HG03196 (cell line): ENCODE data around the gene PDE4D.

Experiments
- ATAC-seq: cut with Tn5 transposase; IDR thresholded peaks from one replicate; pipeline ENCODE4 v1.9.1; 2021; ENCODE audit not compliant: unreplicated experiment

Gene PDE4D

GRCh38 chr5:59097712-59098111, 795.8 kb downstream of the PDE4D start:
- no peak for ATAC-seq

- no peak for ATAC-seq
Observed at GRCh38 chr5:59097116-59097515, 796.4 kb downstream of the PDE4D start.

DNA sequence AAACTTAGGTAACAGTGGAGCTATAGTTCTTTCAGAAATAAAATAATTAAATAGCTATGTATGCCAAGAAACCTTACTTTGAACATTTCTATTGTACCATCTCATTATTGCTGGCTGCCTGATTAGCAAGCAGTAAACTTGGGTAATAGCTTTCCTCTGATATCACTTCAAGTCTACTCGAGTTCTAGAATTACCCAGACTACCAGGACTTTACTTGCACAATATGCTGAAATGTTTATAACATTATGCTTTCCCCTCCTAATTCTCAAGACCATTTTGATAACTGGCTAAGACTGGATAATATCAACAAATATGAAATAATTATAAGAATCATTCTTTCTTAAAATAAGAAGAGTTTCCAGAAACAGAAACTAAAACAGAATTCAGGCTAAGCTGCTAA, 798.0 kb downstream of the PDE4D start:
- no peak for ATAC-seq

DNA sequence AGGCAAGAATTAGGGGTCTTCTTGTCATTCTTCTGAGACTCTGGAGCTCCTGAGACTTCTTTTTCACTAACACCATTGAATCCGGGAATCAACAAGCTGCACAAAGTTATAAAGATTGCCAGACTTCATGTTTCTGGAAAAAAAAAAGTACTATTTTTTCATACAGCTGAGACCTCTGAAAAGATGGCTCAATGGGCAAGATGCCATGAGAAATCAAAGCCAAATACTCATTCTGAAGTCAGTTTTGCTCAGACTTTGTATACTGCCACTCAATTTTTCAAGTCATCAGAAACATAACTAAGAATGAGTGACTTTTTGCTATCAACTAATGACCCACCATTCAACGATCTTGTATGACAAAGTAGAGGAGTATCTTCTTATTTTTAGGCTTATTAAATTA, 798.7 kb downstream of the PDE4D start:
- no peak for ATAC-seq

DNA sequence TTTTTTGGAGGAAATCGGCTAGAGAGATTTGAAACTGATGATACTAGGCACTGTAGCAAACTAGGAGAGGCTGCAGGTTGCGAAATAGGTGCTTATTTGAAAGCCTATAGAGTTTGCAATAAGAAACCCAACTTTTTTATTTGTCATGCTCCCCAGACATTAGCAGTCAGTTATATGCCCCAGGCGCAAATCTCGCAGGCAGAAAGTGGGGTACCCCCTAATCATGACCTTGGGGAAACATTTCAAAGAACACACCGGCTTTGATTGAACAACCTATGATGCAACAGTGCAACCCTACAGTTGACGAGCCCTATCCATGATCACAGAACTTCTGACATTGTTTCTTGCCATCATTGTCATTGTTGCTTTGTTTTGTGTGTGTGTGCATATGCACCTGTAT, 800.2 kb downstream of the PDE4D start:
- no peak for ATAC-seq

DNA sequence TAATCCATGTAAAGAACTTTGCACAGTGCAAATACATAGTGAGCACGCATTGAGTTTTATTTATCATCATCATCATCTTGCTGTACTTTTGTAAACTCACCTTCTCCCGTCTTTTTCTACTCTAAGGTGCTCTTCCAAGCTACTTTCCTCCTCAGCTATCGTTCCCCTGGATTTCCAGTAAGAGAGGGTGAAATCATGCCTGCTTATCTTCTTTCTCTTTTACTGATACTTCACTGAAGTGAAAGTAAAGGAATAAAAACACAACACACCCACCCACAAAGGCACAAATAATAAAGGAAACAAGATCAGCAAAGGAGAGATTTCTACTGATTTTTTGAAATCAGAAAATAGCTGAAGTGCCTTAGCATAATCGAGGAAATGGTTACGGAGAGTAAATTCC, 800.8 kb downstream of the PDE4D start:
- no peak for ATAC-seq

GRCh38 chr5:59091965-59092364, 801.6 kb downstream of the PDE4D start:
- no peak for ATAC-seq

- no peak for ATAC-seq
Observed at GRCh38 chr5:59090323-59090722, 803.2 kb downstream of the PDE4D start.

DNA sequence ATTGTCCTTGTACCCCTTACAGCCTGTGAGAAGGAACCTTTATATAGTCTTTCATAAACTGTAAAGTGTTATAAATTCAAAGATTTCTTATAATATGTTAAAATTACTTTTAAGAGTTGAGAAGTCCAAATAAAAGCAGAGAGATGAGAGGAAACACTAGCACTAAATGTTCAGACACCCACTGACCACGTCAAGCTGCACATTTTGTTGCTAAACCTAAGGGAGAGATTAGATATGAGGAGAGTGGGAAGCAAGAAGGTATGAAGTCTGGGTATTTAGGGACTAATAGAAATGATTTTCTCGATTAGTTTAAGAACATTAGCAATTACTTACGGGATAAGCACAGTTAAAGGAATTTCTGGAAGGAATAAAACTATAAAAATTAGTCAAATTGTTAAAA, 803.8 kb downstream of the PDE4D start:
- ATAC-seq = no peak

GRCh38 chr5:59088546-59088945, 805.0 kb downstream of the PDE4D start:
- no peak for ATAC-seq

GRCh38 chr5:59086024-59086423, 807.5 kb downstream of the PDE4D start:
- ATAC-seq = no peak

- no peak for ATAC-seq
Observed at GRCh38 chr5:59081693-59082092, 811.8 kb downstream of the PDE4D start.

DNA sequence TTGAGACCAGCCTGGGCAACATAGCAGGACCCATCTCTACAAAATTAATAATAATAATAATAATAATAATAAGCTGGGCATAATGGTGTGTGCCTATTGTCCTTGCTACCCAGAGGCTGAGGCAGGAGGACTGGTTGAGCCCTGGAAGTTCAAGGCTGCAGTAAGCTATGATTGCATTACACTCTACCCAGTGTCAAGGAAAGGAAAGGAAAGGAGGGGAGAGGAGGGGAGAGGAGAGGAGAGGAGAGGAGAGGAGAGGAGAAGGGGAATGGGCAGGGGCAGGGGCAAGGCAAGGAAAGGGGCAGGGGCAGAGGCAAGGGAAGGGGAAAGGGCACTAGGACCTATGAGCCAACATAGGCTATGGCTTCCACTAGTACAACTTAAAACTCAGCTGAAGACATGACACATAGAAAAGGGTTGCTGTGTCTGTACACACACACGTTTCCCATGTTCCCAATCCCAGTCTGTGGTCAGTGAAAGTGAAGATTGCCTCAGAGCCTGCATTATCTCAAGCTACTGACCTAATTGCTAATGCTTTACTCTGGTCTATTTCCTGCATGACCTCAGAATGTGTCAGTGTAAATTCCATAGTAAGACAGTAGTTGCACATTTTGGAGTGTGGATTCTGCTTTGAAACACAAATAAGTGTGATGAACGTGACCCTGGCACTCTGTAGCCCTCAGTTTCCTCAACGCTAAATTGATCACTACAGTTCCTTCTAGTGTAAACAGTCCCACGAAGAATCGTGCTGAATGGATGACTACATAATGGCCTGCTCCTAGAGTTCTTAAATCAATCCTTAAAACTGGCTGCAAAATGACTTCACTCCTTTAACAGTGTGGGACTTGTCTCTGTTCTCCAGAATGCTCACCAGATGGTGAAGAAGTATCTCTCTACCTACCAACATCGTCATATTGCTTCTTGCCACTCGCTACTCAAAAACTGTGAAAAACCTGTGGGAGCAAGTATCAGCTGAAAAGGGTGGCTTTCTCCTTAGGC, 813.6 kb downstream of the PDE4D start:
- ATAC-seq = no peak

GRCh38 chr5:59071755-59072549, 821.6 kb downstream of the PDE4D start:
- no peak for ATAC-seq

GRCh38 chr5:59069438-59070079, 824.0 kb downstream of the PDE4D start:
- ATAC-seq = no peak

- ATAC-seq = no peak
Observed at GRCh38 chr5:59067956-59068656, 825.4 kb downstream of the PDE4D start.

- ATAC-seq = no peak
Observed at GRCh38 chr5:59066367-59067163, 827.0 kb downstream of the PDE4D start.

- no peak for ATAC-seq
Observed at GRCh38 chr5:59065554-59065953, 828.0 kb downstream of the PDE4D start.

DNA sequence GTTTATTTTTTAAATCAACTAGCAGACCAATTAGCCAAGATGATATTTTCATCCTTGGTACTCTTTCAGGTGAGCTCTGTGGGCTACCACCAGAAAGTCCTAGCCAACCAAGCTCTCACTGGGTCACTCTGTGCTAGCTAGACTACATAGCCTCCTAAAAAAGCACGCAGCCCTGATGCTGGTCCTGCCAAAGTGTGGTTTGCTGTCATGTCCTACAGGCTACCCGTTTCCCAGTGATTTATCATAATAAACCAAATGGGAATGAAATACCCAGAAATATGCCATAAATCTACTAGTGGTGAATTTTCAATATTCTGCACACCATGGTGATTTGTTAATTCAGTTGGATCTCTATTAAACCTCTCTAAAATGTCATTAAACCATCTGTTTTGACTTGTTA, 829.2 kb downstream of the PDE4D start:
- no peak for ATAC-seq
